HL-60 (cell line): ENCODE results near the gene ZFYVE28.

Experiments
- DNase-seq, 2 experiments: peaks; one replicate each; pipeline ENCODE4 v3.0.0-alpha.2; 2010 to 2020; ENCODE audit warnings: low read depth in 1 of 2, low spot score in 1 of 2
- H3K27ac ChIP-seq: fragments of 250-450 bp; sonication (Bioruptor Pico); replicated peaks from 2 replicates; pipeline ENCODE4 v1.5.1; 2020; ENCODE audit warnings: mild to moderate bottlenecking, moderate library complexity
- H3K27me3 ChIP-seq: fragments of 250-450 bp; sonication (Bioruptor Pico); 2 replicates; pipeline ENCODE4 v1.5.1; 2021; ENCODE audit warnings: mild to moderate bottlenecking, moderate library complexity; ENCODE audit not compliant: insufficient read depth, poor library complexity, severe bottlenecking
- H3K4me3 ChIP-seq: replicated peaks from 2 replicates; pipeline ENCODE4 v1.5.1; 2011; ENCODE audit warnings: mild to moderate bottlenecking, control low read depth, low read length; ENCODE audit not compliant: insufficient read depth
- GABPA ChIP-seq: IDR thresholded peaks from 2 replicates; pipeline ENCODE4 v1.6.1; 2012; ENCODE audit warnings: low read depth
- POLR2AphosphoS5 ChIP-seq: IDR thresholded peaks from 2 replicates; pipeline ENCODE4 v1.6.1; 2012; ENCODE audit warnings: low read depth
- SPI1 ChIP-seq: IDR thresholded peaks from 2 replicates; pipeline ENCODE4 v1.6.1; 2012; ENCODE audit warnings: low read depth, mild to moderate bottlenecking, borderline replicate concordance
- TF ChIP-seq, protein P1 (sequence below): IDR thresholded peaks from one replicate; pipeline ENCODE4 v1.5.1; 2011; ENCODE audit warnings: low read length, control low read depth, inconsistent platforms; ENCODE audit not compliant: insufficient read depth
- TF ChIP-seq, protein P2 (sequence below): IDR thresholded peaks from 2 replicates; pipeline ENCODE4 v1.6.1; 2012; ENCODE audit warnings: low read depth; ENCODE audit not compliant: insufficient replicate concordance

Gene ZFYVE28

DNA sequence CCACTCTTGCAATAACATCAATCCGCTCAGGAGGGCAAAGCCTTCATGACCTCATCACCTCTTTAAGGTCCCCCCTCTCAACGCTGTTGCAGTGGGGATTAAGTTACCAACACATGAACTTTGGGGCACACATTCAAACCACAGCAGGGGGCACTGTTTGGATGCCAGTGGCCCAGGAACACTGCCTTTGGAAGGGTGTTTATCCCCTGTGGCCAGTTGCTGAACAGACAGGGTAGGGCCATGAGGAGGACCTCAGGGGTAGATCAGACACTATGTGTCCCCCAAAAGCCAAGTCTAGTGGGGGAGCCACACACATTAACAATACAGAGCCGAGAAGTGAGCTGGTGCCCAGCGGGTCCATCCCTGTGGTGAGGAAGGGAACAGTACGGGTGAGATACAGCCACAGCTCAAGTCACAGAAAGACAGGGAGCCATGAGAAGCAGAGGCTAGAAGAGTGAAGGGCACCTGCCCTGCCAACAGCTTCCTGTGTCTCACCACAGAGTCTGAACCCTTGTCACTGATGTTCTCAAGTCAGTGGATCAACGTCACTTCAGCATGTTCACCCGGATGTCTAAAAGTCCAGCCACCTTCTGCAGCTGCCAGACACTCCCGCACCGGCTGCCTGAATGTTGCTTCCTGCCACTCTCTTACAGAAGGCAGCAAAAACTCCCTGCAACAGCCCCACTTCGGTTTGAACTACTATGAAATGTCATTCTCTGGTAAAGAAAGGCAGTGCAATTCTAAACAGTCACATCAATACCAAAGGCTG, 136.7 kb downstream of the ZFYVE28 start:
- H3K27ac ChIP-seq, result no peak overlapping the region
- no peak overlapping the region for H3K4me3 ChIP-seq
- TF ChIP-seq, protein P1, sequence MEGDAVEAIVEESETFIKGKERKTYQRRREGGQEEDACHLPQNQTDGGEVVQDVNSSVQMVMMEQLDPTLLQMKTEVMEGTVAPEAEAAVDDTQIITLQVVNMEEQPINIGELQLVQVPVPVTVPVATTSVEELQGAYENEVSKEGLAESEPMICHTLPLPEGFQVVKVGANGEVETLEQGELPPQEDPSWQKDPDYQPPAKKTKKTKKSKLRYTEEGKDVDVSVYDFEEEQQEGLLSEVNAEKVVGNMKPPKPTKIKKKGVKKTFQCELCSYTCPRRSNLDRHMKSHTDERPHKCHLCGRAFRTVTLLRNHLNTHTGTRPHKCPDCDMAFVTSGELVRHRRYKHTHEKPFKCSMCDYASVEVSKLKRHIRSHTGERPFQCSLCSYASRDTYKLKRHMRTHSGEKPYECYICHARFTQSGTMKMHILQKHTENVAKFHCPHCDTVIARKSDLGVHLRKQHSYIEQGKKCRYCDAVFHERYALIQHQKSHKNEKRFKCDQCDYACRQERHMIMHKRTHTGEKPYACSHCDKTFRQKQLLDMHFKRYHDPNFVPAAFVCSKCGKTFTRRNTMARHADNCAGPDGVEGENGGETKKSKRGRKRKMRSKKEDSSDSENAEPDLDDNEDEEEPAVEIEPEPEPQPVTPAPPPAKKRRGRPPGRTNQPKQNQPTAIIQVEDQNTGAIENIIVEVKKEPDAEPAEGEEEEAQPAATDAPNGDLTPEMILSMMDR, result no peak
- peak; percentile 34; the same call in 1 of the 2 replicates for TF ChIP-seq POLR2AphosphoS5
- peak in 1 of 2 experiments; percentile 38 for DNase-seq
- no peaks in the 10 kb centered on the region for H3K27me3 ChIP-seq

DNA sequence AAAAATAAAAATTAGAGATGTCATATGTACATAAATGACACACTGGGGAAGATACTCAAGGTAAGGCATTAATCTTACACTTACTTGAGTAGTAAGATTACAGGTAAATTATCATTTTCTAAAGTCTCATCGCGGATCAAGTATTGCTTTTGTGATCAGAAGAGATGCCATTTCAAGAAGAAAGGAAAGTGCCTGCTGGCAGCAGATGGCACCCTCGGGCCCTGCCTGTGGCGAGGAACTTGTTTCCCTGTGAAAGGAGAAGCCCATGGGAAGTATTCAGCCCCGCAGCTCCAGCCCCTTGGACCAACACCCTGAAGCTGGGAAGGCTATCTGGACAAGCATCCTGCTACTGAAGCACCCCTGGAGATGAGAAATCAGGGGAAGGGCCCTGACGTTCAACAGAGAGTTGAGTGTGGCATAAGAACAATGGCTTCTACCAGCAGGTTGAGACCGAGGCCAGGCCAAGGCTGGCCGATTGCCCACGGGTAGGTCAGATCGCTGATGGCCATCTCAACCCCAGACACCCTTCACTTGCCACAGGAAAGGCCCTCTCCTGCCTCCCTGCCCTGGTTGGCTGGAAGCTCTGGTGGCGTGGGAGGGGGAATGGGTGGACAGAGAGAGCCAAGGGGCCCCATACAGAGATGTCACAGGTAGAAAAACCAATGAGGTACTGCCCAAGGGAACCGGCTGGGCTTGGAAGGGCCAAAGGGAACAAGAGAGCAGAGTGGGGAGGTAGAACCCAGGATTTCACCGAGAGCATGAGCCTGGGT, 137.7 kb downstream of the ZFYVE28 start:
- no peaks in the 10 kb centered on the region for H3K27me3 ChIP-seq
- no peak overlapping the region for H3K4me3 ChIP-seq
- TF ChIP-seq, protein P2, sequence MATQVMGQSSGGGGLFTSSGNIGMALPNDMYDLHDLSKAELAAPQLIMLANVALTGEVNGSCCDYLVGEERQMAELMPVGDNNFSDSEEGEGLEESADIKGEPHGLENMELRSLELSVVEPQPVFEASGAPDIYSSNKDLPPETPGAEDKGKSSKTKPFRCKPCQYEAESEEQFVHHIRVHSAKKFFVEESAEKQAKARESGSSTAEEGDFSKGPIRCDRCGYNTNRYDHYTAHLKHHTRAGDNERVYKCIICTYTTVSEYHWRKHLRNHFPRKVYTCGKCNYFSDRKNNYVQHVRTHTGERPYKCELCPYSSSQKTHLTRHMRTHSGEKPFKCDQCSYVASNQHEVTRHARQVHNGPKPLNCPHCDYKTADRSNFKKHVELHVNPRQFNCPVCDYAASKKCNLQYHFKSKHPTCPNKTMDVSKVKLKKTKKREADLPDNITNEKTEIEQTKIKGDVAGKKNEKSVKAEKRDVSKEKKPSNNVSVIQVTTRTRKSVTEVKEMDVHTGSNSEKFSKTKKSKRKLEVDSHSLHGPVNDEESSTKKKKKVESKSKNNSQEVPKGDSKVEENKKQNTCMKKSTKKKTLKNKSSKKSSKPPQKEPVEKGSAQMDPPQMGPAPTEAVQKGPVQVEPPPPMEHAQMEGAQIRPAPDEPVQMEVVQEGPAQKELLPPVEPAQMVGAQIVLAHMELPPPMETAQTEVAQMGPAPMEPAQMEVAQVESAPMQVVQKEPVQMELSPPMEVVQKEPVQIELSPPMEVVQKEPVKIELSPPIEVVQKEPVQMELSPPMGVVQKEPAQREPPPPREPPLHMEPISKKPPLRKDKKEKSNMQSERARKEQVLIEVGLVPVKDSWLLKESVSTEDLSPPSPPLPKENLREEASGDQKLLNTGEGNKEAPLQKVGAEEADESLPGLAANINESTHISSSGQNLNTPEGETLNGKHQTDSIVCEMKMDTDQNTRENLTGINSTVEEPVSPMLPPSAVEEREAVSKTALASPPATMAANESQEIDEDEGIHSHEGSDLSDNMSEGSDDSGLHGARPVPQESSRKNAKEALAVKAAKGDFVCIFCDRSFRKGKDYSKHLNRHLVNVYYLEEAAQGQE, result no peak
- TF ChIP-seq, protein P1, result no peak
- TF ChIP-seq POLR2AphosphoS5 (no peak), GABPA (no peak), SPI1 (no peak)
- H3K27ac ChIP-seq, result no peak overlapping the region
- peak in 1 of 2 experiments; percentile 33 for DNase-seq

DNA sequence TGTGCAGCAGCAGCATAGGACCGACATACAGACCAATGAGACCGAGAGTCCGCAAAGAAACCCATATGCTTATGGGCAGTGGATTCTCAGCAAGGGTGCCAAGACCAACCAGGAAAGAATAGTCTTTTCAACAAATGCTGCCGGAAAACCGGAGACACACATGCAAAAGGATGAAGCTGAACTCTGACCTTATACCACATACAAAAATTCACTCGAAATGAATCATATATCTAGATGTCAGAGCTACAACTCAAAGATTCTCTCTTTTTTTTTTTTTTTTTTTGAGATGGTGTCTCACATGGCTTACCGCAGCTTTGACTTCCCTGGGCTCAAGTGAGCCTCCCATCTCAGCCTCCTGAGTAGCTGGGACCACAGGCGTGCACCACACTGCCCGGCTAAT, 140.5 kb downstream of the ZFYVE28 start:
- TF ChIP-seq POLR2AphosphoS5 (no peak), GABPA (no peak), SPI1 (no peak)
- TF ChIP-seq, protein P1, result no peak
- TF ChIP-seq, protein P2, result no peak
- H3K4me3 ChIP-seq, result no peak overlapping the region
- DNase-seq, result no peak
- H3K27me3 ChIP-seq, result no peaks in the 10 kb centered on the region
- no peak overlapping the region for H3K27ac ChIP-seq
